ENCODE measurements around the gene FTCD.
"Not testable (repeated sequence)": the region's sequence is repeated elsewhere in the genome, so short reads cannot be mapped to it uniquely, and the experiment has no call there.

Gene FTCD

GRCh38 chr21:46171996-46172862 lies 16.9 kb upstream of the FTCD start:
- in situ Hi-C loops (cut with MboI; ENCODE audit: low sequenced_read_pairs) = no loop called here

GRCh38 chr21:46171585-46171984 lies 16.2 kb upstream of the FTCD start:
- in situ Hi-C loops (cut with MboI; ENCODE audit: low sequenced_read_pairs) = no loop called here

- in situ Hi-C loops (cut with MboI; ENCODE audit: low sequenced_read_pairs) = not testable (repeated sequence)
These were observed 15.2 kb upstream of the FTCD start for GRCh38 chr21:46170436-46171193.

- in situ Hi-C loops (cut with MboI; ENCODE audit: low sequenced_read_pairs) = no loop called here
These were observed 13.4 kb upstream of the FTCD start for GRCh38 chr21:46168659-46169386.

GRCh38 chr21:46168238-46168637 lies 12.9 kb upstream of the FTCD start:
- in situ Hi-C loops (cut with MboI; ENCODE audit: low sequenced_read_pairs) = no loop called here

- in situ Hi-C loops (cut with MboI; ENCODE audit: low sequenced_read_pairs) = no loop called here
These were observed 9.7 kb upstream of the FTCD start for GRCh38 chr21:46165098-46165497.

- in situ Hi-C loops (cut with MboI; ENCODE audit: low sequenced_read_pairs) = no loop called here
These were observed 8.0 kb upstream of the FTCD start for GRCh38 chr21:46163380-46163779.

GRCh38 chr21:46161633-46162592 lies 6.5 kb upstream of the FTCD start:
- in situ Hi-C loops (cut with MboI; ENCODE audit: low sequenced_read_pairs) = no loop called here

- in situ Hi-C loops (cut with MboI; ENCODE audit: low sequenced_read_pairs) = no loop called here
These were observed 5.7 kb upstream of the FTCD start for GRCh38 chr21:46160907-46161632.

GRCh38 chr21:46160657-46160906 lies 5.2 kb upstream of the FTCD start:
- in situ Hi-C loops (cut with MboI; ENCODE audit: low sequenced_read_pairs) = no loop called here

- in situ Hi-C loops (cut with MboI; ENCODE audit: low sequenced_read_pairs) = no loop called here
These were observed 4.7 kb upstream of the FTCD start for GRCh38 chr21:46159841-46160656.

GRCh38 chr21:46159390-46159789 lies 4.0 kb upstream of the FTCD start:
- in situ Hi-C loops (cut with MboI; ENCODE audit: low sequenced_read_pairs) = no loop called here

GRCh38 chr21:46158666-46159300 lies 3.4 kb upstream of the FTCD start:
- in situ Hi-C loops (cut with MboI; ENCODE audit: low sequenced_read_pairs) = no loop called here

GRCh38 chr21:46157987-46158451 lies 2.6 kb upstream of the FTCD start:
- in situ Hi-C loops (cut with MboI; ENCODE audit: low sequenced_read_pairs) = no loop called here

- in situ Hi-C loops (cut with MboI; ENCODE audit: low sequenced_read_pairs) = no loop called here
These were observed 2.1 kb upstream of the FTCD start for GRCh38 chr21:46157396-46157986.

GRCh38 chr21:46156678-46157077 lies 1.3 kb upstream of the FTCD start:
- in situ Hi-C loops (cut with MboI; ENCODE audit: low sequenced_read_pairs) = no loop called here

GRCh38 chr21:46156378-46156645 lies 933 bp upstream of the FTCD start:
- in situ Hi-C loops (cut with MboI; ENCODE audit: low sequenced_read_pairs) = no loop called here

GRCh38 chr21:46154955-46155513 lies 345 bp downstream of the FTCD start:
- in situ Hi-C loops (cut with MboI; ENCODE audit: low sequenced_read_pairs) = no loop called here
